ENCODE results near the gene RIMS4. TPM values are rescaled to one million over a fixed set of nuclear protein-coding genes. Genes with fewer than 3 reads are reported as not detected.

RIMS4 gene
- total and polyA plus RNA-seq, 4 donors, result not detected

DNA sequence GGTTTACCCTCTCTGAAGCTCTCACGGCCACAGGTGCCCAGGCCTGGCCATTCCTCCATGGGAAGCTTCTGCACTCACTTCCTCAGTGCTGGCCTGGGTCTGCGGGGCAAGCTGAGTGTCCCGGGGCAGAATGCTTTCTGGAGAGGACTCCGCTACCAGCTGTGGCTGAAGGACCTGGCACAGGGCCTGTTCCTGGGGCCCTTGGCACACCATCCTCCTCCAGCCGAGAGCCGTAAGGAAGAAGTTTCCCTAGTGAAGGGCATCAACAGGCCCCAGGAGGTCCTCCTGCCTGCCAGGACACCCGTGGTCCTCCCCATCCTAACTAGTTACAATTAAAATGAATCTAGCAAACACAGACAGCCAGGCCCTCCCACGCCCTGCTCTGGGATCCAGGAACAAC is 78.7 kb downstream of the RIMS4 start:
- no peak for DNase-seq (ENCODE audit: low spot score)
- Histone ChIP-seq H3K9me3 (ENCODE audit: control insufficient read depth in 4 of 4, low read length in 3 of 4) (no peaks in the 10 kb centered on the region), H3K27ac (ENCODE audit: low read depth in 1 of 2, low read length in 2 of 2) (no peak overlapping the region), H3K9ac (ENCODE audit: low read depth in 1 of 2, low read length in 2 of 2) (no peak overlapping the region), H3K27me3 (ENCODE audit: control insufficient read depth in 4 of 4, insufficient read depth in 4 of 4, low read length in 3 of 4) (no peaks in the 10 kb centered on the region), H3K4me3 (ENCODE audit: low read depth in 1 of 3, low read length in 3 of 3) (no peak overlapping the region), H3K36me3 (ENCODE audit: control insufficient read depth in 4 of 4, insufficient read depth in 3 of 4, low read depth in 1 of 4, low read length in 3 of 4) (no peaks in the 10 kb centered on the region), H3K4me1 (ENCODE audit: control insufficient read depth in 4 of 4, insufficient read depth in 4 of 4, low read length in 3 of 4) (peaks cover 0 to 6% (median 0%) of the 10 kb centered on the region in 4 donors)
- TF ChIP-seq NR2F2 (IDR thresholded peaks at IDR 0.05), result no peak
- no peak for TF ChIP-seq SP1 (IDR thresholded peaks at IDR 0.05)
- TF ChIP-seq, protein P1, sequence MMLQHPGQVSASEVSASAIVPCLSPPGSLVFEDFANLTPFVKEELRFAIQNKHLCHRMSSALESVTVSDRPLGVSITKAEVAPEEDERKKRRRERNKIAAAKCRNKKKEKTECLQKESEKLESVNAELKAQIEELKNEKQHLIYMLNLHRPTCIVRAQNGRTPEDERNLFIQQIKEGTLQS (IDR thresholded peaks at IDR 0.05), result no peak
- TF ChIP-seq, protein P2, sequence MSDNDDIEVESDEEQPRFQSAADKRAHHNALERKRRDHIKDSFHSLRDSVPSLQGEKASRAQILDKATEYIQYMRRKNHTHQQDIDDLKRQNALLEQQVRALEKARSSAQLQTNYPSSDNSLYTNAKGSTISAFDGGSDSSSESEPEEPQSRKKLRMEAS (IDR thresholded peaks at IDR 0.05), result no peak
- no peak for TF ChIP-seq FOXA1 (IDR thresholded peaks at IDR 0.05)
- no peak for TF ChIP-seq RXRA (IDR thresholded peaks at IDR 0.05)
- no peak for TF ChIP-seq FOXA2 (IDR thresholded peaks at IDR 0.05)
- TF ChIP-seq GABPA (IDR thresholded peaks at IDR 0.05 in 1 of 2, conservative IDR thresholded peaks at IDR 0.05 in 1 of 2), result no peak
- TF ChIP-seq, protein P3, sequence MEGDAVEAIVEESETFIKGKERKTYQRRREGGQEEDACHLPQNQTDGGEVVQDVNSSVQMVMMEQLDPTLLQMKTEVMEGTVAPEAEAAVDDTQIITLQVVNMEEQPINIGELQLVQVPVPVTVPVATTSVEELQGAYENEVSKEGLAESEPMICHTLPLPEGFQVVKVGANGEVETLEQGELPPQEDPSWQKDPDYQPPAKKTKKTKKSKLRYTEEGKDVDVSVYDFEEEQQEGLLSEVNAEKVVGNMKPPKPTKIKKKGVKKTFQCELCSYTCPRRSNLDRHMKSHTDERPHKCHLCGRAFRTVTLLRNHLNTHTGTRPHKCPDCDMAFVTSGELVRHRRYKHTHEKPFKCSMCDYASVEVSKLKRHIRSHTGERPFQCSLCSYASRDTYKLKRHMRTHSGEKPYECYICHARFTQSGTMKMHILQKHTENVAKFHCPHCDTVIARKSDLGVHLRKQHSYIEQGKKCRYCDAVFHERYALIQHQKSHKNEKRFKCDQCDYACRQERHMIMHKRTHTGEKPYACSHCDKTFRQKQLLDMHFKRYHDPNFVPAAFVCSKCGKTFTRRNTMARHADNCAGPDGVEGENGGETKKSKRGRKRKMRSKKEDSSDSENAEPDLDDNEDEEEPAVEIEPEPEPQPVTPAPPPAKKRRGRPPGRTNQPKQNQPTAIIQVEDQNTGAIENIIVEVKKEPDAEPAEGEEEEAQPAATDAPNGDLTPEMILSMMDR (IDR thresholded peaks at IDR 0.05; ENCODE audit: low read depth, low read length, missing input control), result no peak
- TF ChIP-seq, protein P4, sequence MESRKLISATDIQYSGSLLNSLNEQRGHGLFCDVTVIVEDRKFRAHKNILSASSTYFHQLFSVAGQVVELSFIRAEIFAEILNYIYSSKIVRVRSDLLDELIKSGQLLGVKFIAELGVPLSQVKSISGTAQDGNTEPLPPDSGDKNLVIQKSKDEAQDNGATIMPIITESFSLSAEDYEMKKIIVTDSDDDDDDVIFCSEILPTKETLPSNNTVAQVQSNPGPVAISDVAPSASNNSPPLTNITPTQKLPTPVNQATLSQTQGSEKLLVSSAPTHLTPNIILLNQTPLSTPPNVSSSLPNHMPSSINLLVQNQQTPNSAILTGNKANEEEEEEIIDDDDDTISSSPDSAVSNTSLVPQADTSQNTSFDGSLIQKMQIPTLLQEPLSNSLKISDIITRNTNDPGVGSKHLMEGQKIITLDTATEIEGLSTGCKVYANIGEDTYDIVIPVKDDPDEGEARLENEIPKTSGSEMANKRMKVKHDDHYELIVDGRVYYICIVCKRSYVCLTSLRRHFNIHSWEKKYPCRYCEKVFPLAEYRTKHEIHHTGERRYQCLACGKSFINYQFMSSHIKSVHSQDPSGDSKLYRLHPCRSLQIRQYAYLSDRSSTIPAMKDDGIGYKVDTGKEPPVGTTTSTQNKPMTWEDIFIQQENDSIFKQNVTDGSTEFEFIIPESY (IDR thresholded peaks at IDR 0.05), result no peak
- no peak for TF ChIP-seq HNF4G (IDR thresholded peaks at IDR 0.05)
- TF ChIP-seq JUND (IDR thresholded peaks at IDR 0.05), result no peak
- no peak for TF ChIP-seq RAD21 (IDR thresholded peaks at IDR 0.05)
- TF ChIP-seq TAF1 (conservative IDR thresholded peaks at IDR 0.05), result no peak
- TF ChIP-seq, protein P5, sequence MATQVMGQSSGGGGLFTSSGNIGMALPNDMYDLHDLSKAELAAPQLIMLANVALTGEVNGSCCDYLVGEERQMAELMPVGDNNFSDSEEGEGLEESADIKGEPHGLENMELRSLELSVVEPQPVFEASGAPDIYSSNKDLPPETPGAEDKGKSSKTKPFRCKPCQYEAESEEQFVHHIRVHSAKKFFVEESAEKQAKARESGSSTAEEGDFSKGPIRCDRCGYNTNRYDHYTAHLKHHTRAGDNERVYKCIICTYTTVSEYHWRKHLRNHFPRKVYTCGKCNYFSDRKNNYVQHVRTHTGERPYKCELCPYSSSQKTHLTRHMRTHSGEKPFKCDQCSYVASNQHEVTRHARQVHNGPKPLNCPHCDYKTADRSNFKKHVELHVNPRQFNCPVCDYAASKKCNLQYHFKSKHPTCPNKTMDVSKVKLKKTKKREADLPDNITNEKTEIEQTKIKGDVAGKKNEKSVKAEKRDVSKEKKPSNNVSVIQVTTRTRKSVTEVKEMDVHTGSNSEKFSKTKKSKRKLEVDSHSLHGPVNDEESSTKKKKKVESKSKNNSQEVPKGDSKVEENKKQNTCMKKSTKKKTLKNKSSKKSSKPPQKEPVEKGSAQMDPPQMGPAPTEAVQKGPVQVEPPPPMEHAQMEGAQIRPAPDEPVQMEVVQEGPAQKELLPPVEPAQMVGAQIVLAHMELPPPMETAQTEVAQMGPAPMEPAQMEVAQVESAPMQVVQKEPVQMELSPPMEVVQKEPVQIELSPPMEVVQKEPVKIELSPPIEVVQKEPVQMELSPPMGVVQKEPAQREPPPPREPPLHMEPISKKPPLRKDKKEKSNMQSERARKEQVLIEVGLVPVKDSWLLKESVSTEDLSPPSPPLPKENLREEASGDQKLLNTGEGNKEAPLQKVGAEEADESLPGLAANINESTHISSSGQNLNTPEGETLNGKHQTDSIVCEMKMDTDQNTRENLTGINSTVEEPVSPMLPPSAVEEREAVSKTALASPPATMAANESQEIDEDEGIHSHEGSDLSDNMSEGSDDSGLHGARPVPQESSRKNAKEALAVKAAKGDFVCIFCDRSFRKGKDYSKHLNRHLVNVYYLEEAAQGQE (IDR thresholded peaks at IDR 0.05), result no peak
- no peak for TF ChIP-seq EGR1 (IDR thresholded peaks at IDR 0.05; ENCODE audit: low read depth in 2 of 2)
- TF ChIP-seq YY1 (IDR thresholded peaks at IDR 0.05), result no peak
- WGBS, result 84% methylated on average over 8 of the region's 8 CpGs

DNA sequence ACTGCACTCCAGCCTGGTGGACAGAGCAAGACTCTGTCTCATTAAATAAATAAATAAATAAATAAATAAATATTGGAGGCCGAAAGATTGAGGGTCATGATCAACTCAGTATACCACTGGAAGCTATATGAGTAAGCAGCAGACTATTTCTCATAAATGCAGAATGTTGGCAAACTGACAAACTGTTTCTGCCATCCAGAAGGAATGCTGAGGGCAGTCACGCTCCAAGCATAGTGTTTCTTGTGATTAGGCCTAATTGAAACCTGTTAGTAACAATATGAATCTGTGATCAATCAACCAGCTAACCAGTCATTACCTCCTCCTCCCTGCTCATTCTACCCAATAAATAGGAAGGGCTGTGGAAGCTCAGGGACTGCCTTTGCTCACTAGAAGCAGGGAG is 79.9 kb downstream of the RIMS4 start:
- DNase-seq (ENCODE audit: low spot score), result no peak
- H3K36me3 ChIP-seq (ENCODE audit: control insufficient read depth in 4 of 4, insufficient read depth in 3 of 4, low read depth in 1 of 4, low read length in 3 of 4), result no peaks in the 10 kb centered on the region
- H3K27ac ChIP-seq (ENCODE audit: low read depth in 1 of 2, low read length in 2 of 2), result no peak overlapping the region
- no peak overlapping the region for H3K9ac ChIP-seq (ENCODE audit: low read depth in 1 of 2, low read length in 2 of 2)
- H3K27me3 ChIP-seq (ENCODE audit: control insufficient read depth in 4 of 4, insufficient read depth in 4 of 4, low read length in 3 of 4), result peaks cover 0 to 2% (median 0%) of the 10 kb centered on the region in 4 donors
- no peak overlapping the region for H3K4me3 ChIP-seq (ENCODE audit: low read depth in 1 of 3, low read length in 3 of 3)
- 93% methylated on average over 2 of the region's 2 CpGs for WGBS
- peaks cover 0 to 3% (median 0%) of the 10 kb centered on the region in 4 donors for H3K4me1 ChIP-seq (ENCODE audit: control insufficient read depth in 4 of 4, insufficient read depth in 4 of 4, low read length in 3 of 4)
- H3K9me3 ChIP-seq (ENCODE audit: control insufficient read depth in 4 of 4, low read length in 3 of 4), result no peaks in the 10 kb centered on the region
- TF ChIP-seq YY1 (IDR thresholded peaks at IDR 0.05) (no peak), HNF4G (IDR thresholded peaks at IDR 0.05) (no peak), FOXA1 (IDR thresholded peaks at IDR 0.05) (no peak), JUND (IDR thresholded peaks at IDR 0.05) (no peak)
- TF ChIP-seq, protein P2 (IDR thresholded peaks at IDR 0.05), result no peak

All from liver (tissue), 9 donors.